GM12892 (cell line): ENCODE measurements around the gene RNF151.

Source experiments
- DNase-seq: peaks from one replicate; pipeline ENCODE4 v3.0.0; 2011; ENCODE audit not compliant: insufficient read length
- FAIRE-seq: peaks from 2 replicates; lab custom pipeline; 2011; peaks lifted over from hg19 to GRCh38; lab: Jason Lieb, UNC
- POLR2A ChIP-seq: IDR thresholded peaks from 2 replicates; pipeline ENCODE4 v1.6.1; 2011; ENCODE audit warnings: low read depth, low read length, control low read depth
- POLR2AphosphoS5 ChIP-seq: IDR thresholded peaks from 2 replicates; pipeline ENCODE4 v1.6.1; 2011; ENCODE audit warnings: low read depth, low read length, control low read depth
- TAF1 ChIP-seq: IDR thresholded peaks from 2 replicates; pipeline ENCODE4 v1.6.1; 2011; ENCODE audit warnings: low read depth, mild to moderate bottlenecking, control low read depth, low read length, borderline replicate concordance

Gene RNF151

GRCh38 chr16:1963806-1964505 lies 2.7 kb upstream of the RNF151 start:
- no peak for DNase-seq
- peak; percentile 71 for FAIRE-seq

GRCh38 chr16:1964506-1965395 lies 1.9 kb upstream of the RNF151 start, which contains the start of gene RPS2:
TSS of gene RPS2 (minus strand) at chr16:1964826. CDS start at chr16:1964625, 201 bp downstream.
- peak; percentile 99 for TF ChIP-seq TAF1
- peak; percentile 100 for TF ChIP-seq POLR2A
- TF ChIP-seq POLR2AphosphoS5 = peak; percentile 100
- DNase-seq = peak; percentile 100
- peak; percentile 92 for FAIRE-seq

More at GRCh38 chr16:1963806-1964505, 2.7 kb upstream of the RNF151 start:
- TF ChIP-seq TAF1 (no peak), POLR2AphosphoS5 (peak; percentile 72), POLR2A (peak; percentile 71)

- FAIRE-seq = no peak
- TF ChIP-seq TAF1 (no peak), POLR2A (0 out of 2 replicates have a peak, but pooled peaks have one; percentile 1), POLR2AphosphoS5 (no peak)
- DNase-seq = no peak
Observed at GRCh38 chr16:1965396-1966001, 1.2 kb upstream of the RNF151 start.

GRCh38 chr16:1968146-1968953 lies 1.7 kb downstream of the RNF151 start:
- DNase-seq (no peak), FAIRE-seq (no peak)
- TF ChIP-seq TAF1 = no peak
- no peak for TF ChIP-seq POLR2A
- TF ChIP-seq POLR2AphosphoS5 = no peak

GRCh38 chr16:1971796-1972489 lies 5.3 kb downstream of the RNF151 start, which contains the start of gene TBL3:
TSS of gene TBL3 (plus strand) at chr16:1972053. CDS start at chr16:1972165, 112 bp downstream.
- DNase-seq = peak; percentile 99
- TF ChIP-seq POLR2AphosphoS5 = peak; percentile 94
- 0 out of 2 replicates have a peak, but pooled peaks have one; percentile 71 for TF ChIP-seq TAF1
- TF ChIP-seq POLR2A = peak; percentile 94
- FAIRE-seq = peak; percentile 100

- TF ChIP-seq POLR2A (no peak), POLR2AphosphoS5 (no peak), TAF1 (no peak)
- DNase-seq (no peak), FAIRE-seq (no peak)
Observed at GRCh38 chr16:1972490-1972877, 5.8 kb downstream of the RNF151 start.

GRCh38 chr16:1973461-1974156 lies 7.0 kb downstream of the RNF151 start:
- DNase-seq = no peak
- no peak for FAIRE-seq
- TF ChIP-seq TAF1 (no peak), POLR2A (no peak), POLR2AphosphoS5 (no peak)

- FAIRE-seq = no peak
- DNase-seq = no peak
- no peak for TF ChIP-seq POLR2AphosphoS5
- no peak for TF ChIP-seq TAF1
- no peak for TF ChIP-seq POLR2A
Observed at GRCh38 chr16:1974157-1975070, 7.8 kb downstream of the RNF151 start.
